ENCODE data around the gene RAD50. TPM values are rescaled to one million over a fixed set of nuclear protein-coding genes. Genes with fewer than 3 reads are reported as not detected.
A peak's percentile ranks its signal among the peaks of the same experiment; 100 is the strongest.
"Not testable (repeated sequence)": the region's sequence is repeated elsewhere in the genome, so short reads cannot be mapped to it uniquely, and the experiment has no call there.

RAD50 gene
- 10 to 100 TPM; 39.1 to 42.4 TPM for total RNA-seq

GRCh38 chr5:132556763-132557477, at the start of gene RAD50:
RAD50 (plus strand) TSS chr5:132556977; CDS start chr5:132557325, 348 bp downstream.
- H3K27me3 Mint-ChIP-seq (ENCODE audit: low read depth) = no peaks in the 10 kb centered on the region
- H3K4me3 Mint-ChIP-seq = peak within 1 kb of the TSS; percentile 98
- intact Hi-C loops (cut with micrococcal nuclease) = loop anchor here (1.0 to 2.0 kb wide), 7 partner anchors 60 to 922 kb away; partner anchors contain the start of genes GDF9, KIF3A, RAPGEF6 and SLC22A4
- CTCF ChIA-PET = interaction anchor here (1.1 kb wide), 1 partner anchor 307 kb away, joined by 3 read pairs; no protein-coding TSS in a partner anchor
- peak within 1 kb of the TSS; percentile 94 for H3K27ac Mint-ChIP-seq
- H3K9me3 Mint-ChIP-seq = peaks cover 2% of the 10 kb centered on the region
- peak; percentile 96 for DNase-seq
- peaks cover 15% of the 10 kb centered on the region for H3K4me1 Mint-ChIP-seq (ENCODE audit: low read depth)
- peaks cover 10% of the 10 kb centered on the region for H3K36me3 Mint-ChIP-seq (ENCODE audit: low read depth)

GRCh38 chr5:132510076-132510475, 46.7 kb upstream of the RAD50 start:
- H3K27ac Mint-ChIP-seq = no peak overlapping the region
- H3K27me3 Mint-ChIP-seq (ENCODE audit: low read depth) = peaks cover 12% of the 10 kb centered on the region
- DNase-seq = no peak
- intact Hi-C loops (cut with micrococcal nuclease) = no loop called here
- H3K4me3 Mint-ChIP-seq = no peak overlapping the region
- H3K9me3 Mint-ChIP-seq = no peaks in the 10 kb centered on the region
- H3K4me1 Mint-ChIP-seq (ENCODE audit: low read depth) = no peaks in the 10 kb centered on the region
- CTCF ChIA-PET = interaction anchor here (1.0 to 3.4 kb wide), 4 partner anchors 9 to 124 kb away, joined by 4 to 13 read pairs (median 9); no protein-coding TSS in a partner anchor
- H3K36me3 Mint-ChIP-seq (ENCODE audit: low read depth) = no peaks in the 10 kb centered on the region

- CTCF ChIA-PET; H3K27ac Mint-ChIP-seq; intact Hi-C loops (cut with micrococcal nuclease): not testable (repeated sequence)
These were observed 43.0 kb upstream of the RAD50 start for GRCh38 chr5:132513618-132514336.

GRCh38 chr5:132522067-132522466, 34.7 kb upstream of the RAD50 start:
- H3K4me3 Mint-ChIP-seq; H3K36me3 Mint-ChIP-seq (ENCODE audit: low read depth); H3K27me3 Mint-ChIP-seq (ENCODE audit: low read depth); H3K9me3 Mint-ChIP-seq; H3K27ac Mint-ChIP-seq; intact Hi-C loops (cut with micrococcal nuclease); DNase-seq: not testable (repeated sequence)
- CTCF ChIA-PET = interaction anchor here (1.0 to 1.1 kb wide), 2 partner anchors 13 to 15 kb away, joined by 4 read pairs; no protein-coding TSS in a partner anchor
- H3K4me1 Mint-ChIP-seq (ENCODE audit: low read depth) = peaks cover 32% of the 10 kb centered on the region

More at GRCh38 chr5:132513618-132514336, 43.0 kb upstream of the RAD50 start:
- not testable (repeated sequence) for H3K4me3 Mint-ChIP-seq; DNase-seq; H3K9me3 Mint-ChIP-seq; H3K27me3 Mint-ChIP-seq (ENCODE audit: low read depth); H3K36me3 Mint-ChIP-seq (ENCODE audit: low read depth); H3K4me1 Mint-ChIP-seq (ENCODE audit: low read depth)

- not testable (repeated sequence) for H3K27ac Mint-ChIP-seq; H3K9me3 Mint-ChIP-seq; H3K36me3 Mint-ChIP-seq (ENCODE audit: low read depth); H3K27me3 Mint-ChIP-seq (ENCODE audit: low read depth); DNase-seq; H3K4me3 Mint-ChIP-seq
- intact Hi-C loops (cut with micrococcal nuclease) = loop anchor here (1.0 to 5.0 kb wide), 4 partner anchors 52 to 212 kb away; partner anchors contain the start of gene KIF3A
- CTCF ChIA-PET = interaction anchor here (1.4 to 3.0 kb wide), 7 partner anchors 21 to 295 kb away, joined by 3 to 33 read pairs (median 7); partner anchors contain the start of gene CCNI2
- peaks cover 39% of the 10 kb centered on the region for H3K4me1 Mint-ChIP-seq (ENCODE audit: low read depth)
These were observed 31.9 kb upstream of the RAD50 start for GRCh38 chr5:132524877-132525276.

- Mint-ChIP-seq H3K4me3 (no peak overlapping the region), H3K9me3 (no peaks in the 10 kb centered on the region), H3K27ac (no peak overlapping the region), H3K27me3 (ENCODE audit: low read depth) (peaks cover 4% of the 10 kb centered on the region), H3K36me3 (ENCODE audit: low read depth) (no peaks in the 10 kb centered on the region), H3K4me1 (ENCODE audit: low read depth) (peaks cover 37% of the 10 kb centered on the region)
- CTCF ChIA-PET = interaction anchor here (0.6 to 3.0 kb wide), 15 partner anchors 20 to 797 kb away, joined by 3 to 33 read pairs (median 7); partner anchors contain the start of gene CCNI2
- DNase-seq = peak; percentile 24
- intact Hi-C loops (cut with micrococcal nuclease) = loop anchor here (1.0 to 5.0 kb wide), 4 partner anchors 52 to 212 kb away; partner anchors contain the start of gene KIF3A
These were observed 31.5 kb upstream of the RAD50 start for GRCh38 chr5:132525299-132525724.

- CTCF ChIA-PET = interaction anchor here (0.5 to 3.0 kb wide), 46 partner anchors 11 to 1092 kb away, joined by 3 to 33 read pairs (median 4); partner anchors contain the start of genes CCNI2, GDF9, KIF3A and UQCRQ
- DNase-seq = peak; percentile 52
- no peaks in the 10 kb centered on the region for H3K36me3 Mint-ChIP-seq (ENCODE audit: low read depth)
- peaks cover 4% of the 10 kb centered on the region for H3K27me3 Mint-ChIP-seq (ENCODE audit: low read depth)
- intact Hi-C loops (cut with micrococcal nuclease) = loop anchor here (1.0 to 5.0 kb wide), 8 partner anchors 51 to 294 kb away; partner anchors contain the start of gene KIF3A
- no peak overlapping the region for H3K27ac Mint-ChIP-seq
- no peak overlapping the region for H3K4me3 Mint-ChIP-seq
- no peaks in the 10 kb centered on the region for H3K9me3 Mint-ChIP-seq
- H3K4me1 Mint-ChIP-seq (ENCODE audit: low read depth) = peaks cover 29% of the 10 kb centered on the region
These were observed 30.3 kb upstream of the RAD50 start for GRCh38 chr5:132526290-132526973.

- no peak overlapping the region for H3K4me3 Mint-ChIP-seq
- H3K4me1 Mint-ChIP-seq (ENCODE audit: low read depth) = peaks cover 29% of the 10 kb centered on the region
These were observed 29.7 kb upstream of the RAD50 start for GRCh38 chr5:132526974-132527564.

GRCh38 chr5:132528021-132528420, 28.8 kb upstream of the RAD50 start:
- Mint-ChIP-seq H3K4me1 (ENCODE audit: low read depth) (peaks cover 29% of the 10 kb centered on the region), H3K27ac (no peak overlapping the region), H3K36me3 (ENCODE audit: low read depth) (no peaks in the 10 kb centered on the region), H3K9me3 (no peaks in the 10 kb centered on the region), H3K4me3 (no peak overlapping the region), H3K27me3 (ENCODE audit: low read depth) (peaks cover 4% of the 10 kb centered on the region)
- intact Hi-C loops (cut with micrococcal nuclease) = loop anchor here (5.0 kb wide), 3 partner anchors 49 to 209 kb away; partner anchors contain the start of gene KIF3A
- no peak for DNase-seq
- CTCF ChIA-PET = interaction anchor here (0.8 to 3.1 kb wide), 20 partner anchors 11 to 292 kb away, joined by 3 to 33 read pairs (median 4); no protein-coding TSS in a partner anchor

More at GRCh38 chr5:132526974-132527564, 29.7 kb upstream of the RAD50 start:
- intact Hi-C loops (cut with micrococcal nuclease) = loop anchor here (1.0 to 5.0 kb wide), 8 partner anchors 50 to 293 kb away; partner anchors contain the start of gene KIF3A
- Mint-ChIP-seq H3K9me3 (no peaks in the 10 kb centered on the region), H3K27ac (no peak overlapping the region), H3K36me3 (ENCODE audit: low read depth) (no peaks in the 10 kb centered on the region), H3K27me3 (ENCODE audit: low read depth) (peaks cover 4% of the 10 kb centered on the region)
- CTCF ChIA-PET = interaction anchor here (0.6 to 3.0 kb wide), 44 partner anchors 10 to 364 kb away, joined by 3 to 33 read pairs (median 4); no protein-coding TSS in a partner anchor
- DNase-seq = no peak

GRCh38 chr5:132528866-132529634, 27.7 kb upstream of the RAD50 start:
- Mint-ChIP-seq H3K4me1 (ENCODE audit: low read depth) (peaks cover 29% of the 10 kb centered on the region), H3K27ac (no peak overlapping the region), H3K36me3 (ENCODE audit: low read depth) (no peaks in the 10 kb centered on the region), H3K4me3 (no peak overlapping the region), H3K27me3 (ENCODE audit: low read depth) (peaks cover 4% of the 10 kb centered on the region), H3K9me3 (no peaks in the 10 kb centered on the region)
- CTCF ChIA-PET = interaction anchor here (1.6 to 3.1 kb wide), 4 partner anchors 199 to 291 kb away, joined by 3 to 12 read pairs (median 8); no protein-coding TSS in a partner anchor
- DNase-seq = peak; percentile 9
- intact Hi-C loops (cut with micrococcal nuclease) = loop anchor here (5.0 kb wide), 3 partner anchors 48 to 208 kb away; partner anchors contain the start of gene KIF3A

Measured in activated naive CD4-positive, alpha-beta T cell treated with anti-CD3 and anti-CD28 coated beads for 36 hours (primary cell).